Stimulated activated CD4-positive, alpha-beta T cell treated with anti-CD3 and anti-CD28 coated beads, Interleukin-1b, Interleukin-23, amount 100 ng/mL, for 48 hours (primary cell): ENCODE data around the gene CD46.
"Not testable (repeated sequence)": the region's sequence is repeated elsewhere in the genome, so short reads cannot be mapped to it uniquely, and the experiment has no call there.

Source experiments
- DNase-seq: peaks from one replicate; pipeline ENCODE4 v3.0.0-alpha.2; 2020

The CD46 gene

DNA sequence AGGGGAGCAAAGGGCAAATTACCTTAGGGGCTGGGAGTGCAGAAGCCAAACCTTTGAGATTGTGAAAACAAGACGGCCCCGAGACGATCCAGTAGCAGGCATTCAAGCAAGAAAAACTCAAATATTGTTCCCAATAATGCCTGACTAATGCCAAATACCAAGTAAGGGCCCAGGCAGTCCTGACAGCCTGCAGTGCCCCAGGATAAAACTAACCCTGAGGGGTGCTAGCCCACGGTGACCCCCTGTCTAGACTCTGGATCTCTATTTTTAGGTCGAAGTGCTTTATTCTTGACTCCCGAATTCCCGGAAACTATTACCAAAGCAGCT is 428 bp upstream of the CD46 start:
- DNase-seq: not testable (repeated sequence)

DNA sequence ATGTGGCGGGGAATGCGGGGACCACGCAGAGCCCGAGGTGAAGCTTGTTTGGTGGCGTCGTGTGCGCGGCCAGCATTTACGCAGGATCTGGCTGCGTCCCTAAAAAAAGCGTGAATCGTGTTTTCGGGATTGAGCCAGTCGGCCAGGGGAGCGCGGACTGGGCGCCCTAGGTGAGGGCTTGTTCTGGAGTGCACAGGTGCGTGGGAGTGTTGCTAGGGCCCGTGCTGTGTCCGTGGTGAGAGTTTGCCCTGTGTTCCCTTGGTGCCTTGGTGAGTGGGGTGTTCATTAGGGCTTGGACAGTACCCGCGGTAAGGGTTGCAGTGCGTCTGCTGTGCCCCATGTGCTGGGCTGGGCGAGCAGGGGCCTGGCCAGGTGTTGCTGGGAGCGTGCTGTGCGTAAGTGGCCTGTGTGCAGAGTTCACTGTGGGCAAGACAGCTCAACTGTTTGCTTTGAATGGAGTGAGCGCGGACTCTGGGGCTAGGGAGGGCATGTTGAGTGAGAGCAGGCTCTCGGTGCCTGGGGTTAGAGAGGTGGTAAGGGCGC is 673 bp downstream of the CD46 start:
- DNase-seq: peak; percentile 30

DNA sequence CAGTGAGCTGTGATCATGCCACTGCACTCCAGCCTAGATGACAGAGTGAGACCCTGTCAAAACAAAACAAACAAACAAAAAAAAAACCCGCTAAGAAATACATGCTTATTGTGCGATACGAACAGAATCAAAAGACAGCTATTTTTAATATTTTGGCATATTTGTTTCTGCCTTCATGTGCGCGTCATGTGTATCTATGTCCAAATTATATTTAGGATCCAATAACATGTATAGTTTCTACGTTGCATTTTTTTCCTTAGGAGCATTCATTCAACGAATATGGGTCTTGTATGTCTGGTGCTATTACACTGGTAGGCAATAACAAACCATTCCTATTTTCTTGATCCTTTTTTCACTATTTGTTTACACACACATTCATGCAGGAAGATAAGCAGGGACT is 1.8 kb downstream of the CD46 start:
- no peak for DNase-seq

DNA sequence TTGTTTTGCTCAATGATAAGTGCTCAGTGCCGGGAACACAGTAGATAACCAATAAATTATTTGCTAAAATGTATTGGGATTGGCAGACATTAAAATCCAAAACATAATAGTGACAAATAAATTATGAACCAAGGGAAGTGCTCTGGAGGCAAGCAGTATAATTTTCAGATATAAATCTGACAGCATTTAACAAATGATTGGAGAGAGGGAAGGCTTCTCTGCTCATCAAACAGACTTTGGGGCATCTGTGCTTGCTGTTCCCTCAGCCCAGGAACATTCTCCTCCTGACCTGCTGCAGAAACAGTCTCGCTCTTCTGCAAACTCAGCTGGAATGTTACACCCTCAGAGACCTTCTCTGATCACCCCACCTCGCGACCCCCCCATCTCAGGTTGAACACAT is 2.2 kb downstream of the CD46 start:
- DNase-seq: no peak

DNA sequence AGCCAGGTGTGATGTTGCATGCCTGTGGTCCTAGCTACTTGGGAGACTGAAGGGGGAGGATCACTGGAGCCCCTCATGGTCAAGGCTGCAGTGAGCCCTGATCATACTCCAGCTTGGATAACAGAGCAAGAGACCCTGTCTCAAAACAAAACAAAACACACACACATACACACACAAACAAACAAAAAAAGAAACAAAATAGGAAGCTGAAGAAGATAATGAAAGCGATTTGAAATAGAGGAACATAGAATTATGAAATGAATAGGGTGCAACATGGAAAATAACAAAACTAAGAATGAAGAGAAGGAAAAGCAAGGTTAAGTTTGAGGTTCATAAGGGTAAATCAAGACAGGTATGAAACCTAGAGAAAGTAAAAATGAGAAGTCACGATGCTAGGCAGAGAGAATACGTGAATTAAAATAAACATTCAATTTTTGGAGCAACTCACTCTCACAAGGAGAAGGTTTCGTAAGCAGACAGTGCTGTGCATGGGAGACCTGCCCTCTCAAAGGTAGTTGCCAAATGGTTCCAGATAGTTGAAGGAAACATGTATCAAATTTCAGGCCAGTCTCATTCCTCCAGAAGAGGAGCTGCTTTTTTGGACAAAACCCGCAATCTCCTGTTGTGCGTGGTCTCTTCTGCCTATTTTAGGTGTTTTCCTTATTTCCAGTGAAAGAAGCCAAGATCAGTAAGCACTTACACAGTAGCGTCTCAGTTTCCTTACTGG is 3.3 kb downstream of the CD46 start:
- no peak for DNase-seq

DNA sequence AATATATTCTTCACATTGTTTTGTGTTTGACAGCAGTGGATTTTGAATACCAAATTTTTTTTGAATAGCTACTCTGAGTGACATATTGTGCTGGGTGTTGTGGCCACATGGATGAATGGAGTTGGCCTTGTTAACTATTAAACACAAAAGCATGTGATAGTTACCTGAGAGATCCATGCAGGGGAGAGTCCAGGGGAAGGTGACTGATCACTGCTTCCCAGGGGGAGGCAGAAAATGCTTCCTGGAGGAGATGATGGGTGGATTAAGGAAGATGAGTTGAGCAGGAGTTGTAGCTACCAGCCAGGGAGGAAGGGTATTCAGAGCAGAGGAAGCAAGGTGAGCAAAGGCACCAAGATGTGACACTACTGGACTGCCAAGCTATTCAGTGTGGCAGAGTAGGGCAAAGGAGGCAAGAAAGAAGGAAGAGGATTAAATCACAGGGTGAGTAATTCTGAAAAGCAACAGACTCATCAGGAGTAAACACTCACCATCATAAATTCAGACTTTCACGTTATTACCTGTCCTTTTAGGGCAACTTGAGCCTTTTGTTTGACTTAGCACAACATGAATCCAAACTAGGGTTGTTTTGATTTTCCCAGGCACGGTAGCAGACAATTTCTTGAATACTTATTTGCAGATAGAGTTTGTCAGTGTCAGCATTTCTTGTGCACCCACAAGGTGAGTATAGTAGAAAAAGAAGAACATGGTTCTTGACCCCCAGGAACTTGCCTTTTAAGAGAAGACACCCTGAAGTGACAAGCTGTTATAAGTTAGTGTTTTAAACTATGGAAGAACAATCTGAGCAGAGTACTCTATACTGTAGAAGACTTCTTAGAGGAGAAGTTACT is 4.2 kb downstream of the CD46 start:
- DNase-seq: no peak

DNA sequence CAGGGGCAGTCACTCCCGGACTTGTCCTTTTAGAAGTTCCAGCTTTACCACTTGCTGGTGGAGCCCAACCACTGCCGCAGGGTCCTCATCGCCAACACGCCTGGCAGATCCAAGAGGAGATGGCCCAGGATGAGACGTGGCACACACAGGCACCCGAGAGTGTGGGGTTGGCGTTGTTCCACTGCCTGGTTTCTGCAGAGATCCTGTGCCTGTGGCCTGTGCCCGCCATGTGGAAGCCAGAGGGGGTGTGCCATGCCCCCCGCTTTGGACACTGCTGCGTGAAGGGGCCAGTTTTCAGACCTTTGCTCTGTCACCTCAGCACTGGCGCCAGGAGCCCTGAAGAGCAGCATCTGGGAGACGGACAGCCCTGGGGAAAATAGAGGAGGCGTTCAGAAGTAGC is 10.8 kb downstream of the CD46 start:
- no peak for DNase-seq

DNA sequence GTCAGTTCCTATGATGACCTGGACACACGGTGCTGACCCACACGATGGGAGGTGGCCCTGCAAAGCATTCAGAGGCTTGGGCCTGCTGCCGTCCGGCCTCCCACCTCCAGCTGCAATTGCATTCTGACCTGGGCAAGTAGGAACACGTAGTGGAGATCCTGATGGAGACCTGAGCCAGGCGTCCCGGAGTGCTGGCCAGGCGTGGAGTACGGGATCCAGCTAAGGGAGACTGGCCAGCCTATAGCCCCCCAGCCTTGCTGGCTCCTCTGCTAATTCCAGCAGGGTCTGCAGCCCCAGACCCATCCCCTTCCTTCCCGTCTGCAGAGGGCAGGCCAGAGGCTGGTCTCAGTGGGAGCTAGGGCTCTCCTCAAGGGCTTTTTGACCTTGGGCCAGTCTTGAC is 11.2 kb downstream of the CD46 start:
- no peak for DNase-seq

DNA sequence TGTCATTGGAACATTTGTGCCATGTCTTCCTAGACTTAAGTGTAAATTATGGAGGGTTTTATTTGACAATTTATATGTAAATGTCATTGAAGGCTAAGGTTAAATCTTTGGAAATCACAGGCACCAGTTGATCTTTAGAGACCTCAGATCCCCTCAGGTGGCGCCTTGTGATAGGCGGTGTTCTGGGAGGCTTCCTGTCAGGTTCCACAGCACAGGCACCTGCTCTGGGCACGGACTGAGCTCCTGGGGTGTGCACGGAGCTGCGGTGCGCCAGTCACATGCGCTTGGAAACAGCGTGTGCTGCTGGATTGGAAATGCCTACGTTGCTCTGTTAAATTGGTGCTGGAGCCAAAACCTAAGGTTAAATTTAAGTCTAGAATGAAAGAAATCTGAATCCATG is 12.1 kb downstream of the CD46 start:
- no peak for DNase-seq

DNA sequence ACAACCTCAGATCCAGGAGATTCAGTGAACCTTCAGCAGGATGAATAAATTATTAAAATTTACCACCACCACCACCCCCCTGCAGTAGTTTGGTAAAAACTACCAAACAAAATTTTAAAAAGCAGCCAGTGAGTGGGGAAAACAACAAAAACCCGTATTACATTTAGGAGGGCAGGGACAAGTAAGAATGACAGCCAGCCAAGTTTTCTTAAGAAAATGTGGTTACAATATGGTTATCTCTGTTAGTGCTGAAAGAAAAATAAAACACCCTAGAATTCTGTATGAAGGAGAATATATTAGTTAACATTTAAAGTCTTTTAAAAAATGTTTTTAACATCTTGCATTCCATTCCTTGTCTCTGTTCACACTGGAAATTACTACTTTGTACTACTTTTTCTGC is 14.7 kb downstream of the CD46 start:
- DNase-seq: no peak

DNA sequence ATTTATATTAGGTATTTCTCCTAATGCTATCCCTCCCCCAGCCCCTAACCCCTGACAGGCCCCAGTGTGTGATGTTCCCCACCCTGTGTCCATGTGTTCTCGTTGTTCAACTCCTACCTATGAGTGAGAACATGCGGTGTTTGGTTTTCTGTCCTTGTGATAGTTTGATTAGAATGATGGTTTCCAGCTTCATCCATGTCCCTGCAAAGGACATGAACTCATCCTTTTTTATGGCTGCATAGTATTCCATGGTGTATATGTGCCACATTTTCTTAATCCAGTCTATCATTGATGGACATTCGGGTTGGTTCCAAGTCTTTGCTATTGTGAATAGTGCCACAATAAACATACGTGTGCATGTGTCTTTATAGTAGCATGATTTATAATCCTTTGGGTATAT is 18.7 kb downstream of the CD46 start:
- not testable (repeated sequence) for DNase-seq

DNA sequence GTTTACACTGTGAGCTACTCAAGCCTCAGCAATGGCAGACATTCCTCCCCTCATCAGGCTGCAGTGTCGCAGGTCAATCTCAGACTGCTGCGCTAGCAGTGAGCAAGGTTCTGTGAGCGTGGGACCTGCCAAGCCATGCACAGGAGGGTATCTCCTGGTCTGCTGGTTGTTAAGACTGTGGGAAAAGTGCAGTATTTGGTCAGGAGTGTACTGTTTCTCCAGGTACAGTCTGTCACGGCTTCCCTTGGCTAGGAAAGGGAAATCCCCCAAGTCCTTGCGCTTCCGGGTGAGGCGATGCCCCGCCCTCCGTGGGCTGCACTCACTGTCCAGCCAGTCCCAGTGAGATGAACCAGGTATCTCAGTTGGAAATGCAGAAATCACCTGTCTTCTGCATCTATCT is 24.2 kb downstream of the CD46 start:
- DNase-seq: not testable (repeated sequence)

DNA sequence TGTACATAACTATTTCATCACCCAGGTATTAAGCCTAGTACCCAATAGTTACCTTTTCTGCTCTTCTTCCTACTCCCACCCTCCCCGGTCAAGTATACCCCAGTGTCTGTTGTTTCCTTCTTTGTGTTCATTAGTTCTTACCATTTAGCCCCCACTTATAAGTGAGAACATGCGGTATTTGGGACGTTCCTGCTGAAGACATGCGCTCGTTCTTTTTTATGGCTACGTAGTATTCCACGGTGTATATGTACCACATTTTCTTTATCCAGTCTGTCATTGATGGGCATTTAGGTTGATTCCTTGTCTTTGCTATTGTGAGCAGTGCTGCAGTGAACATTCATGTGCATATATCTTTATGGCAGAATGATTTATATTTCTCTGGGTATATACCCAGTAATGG is 25.6 kb downstream of the CD46 start:
- not testable (repeated sequence) for DNase-seq

DNA sequence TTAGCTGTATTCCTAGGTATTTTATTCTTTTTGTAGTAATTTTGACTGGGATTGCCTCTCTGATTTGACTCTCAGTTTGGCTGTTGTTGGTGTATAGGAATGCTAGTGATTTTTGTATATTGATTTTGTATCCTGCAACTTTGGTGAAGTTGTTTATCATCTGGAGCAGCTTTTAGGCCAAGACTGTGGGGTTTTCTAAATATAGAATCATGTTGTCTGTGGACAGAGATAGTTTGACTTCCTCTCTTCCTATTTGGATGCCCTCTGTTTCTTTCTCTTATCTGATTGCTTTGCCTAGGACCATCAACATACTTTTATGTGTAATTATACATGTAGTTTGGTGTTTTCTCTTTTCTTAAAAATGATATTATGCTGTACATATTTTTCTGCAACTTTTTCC is 27.2 kb downstream of the CD46 start:
- no peak for DNase-seq

DNA sequence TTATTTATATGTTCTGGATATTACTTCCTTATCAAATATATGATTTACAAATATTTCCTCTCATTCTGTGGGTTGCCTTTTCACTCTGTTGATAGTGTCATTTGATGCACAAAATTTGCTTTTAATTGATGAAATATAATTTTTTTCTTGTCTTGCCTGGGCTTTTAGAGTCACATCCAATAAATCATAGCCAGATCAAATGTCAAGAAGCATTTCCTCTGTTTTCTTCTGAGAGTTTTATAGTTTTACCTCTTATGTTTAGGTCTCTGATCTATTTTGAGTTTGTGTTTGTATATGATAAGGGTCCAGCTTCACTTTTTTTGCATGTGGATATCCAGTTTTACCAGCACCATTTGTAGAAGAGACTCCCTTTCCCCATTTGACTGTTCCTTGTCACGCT is 29.5 kb downstream of the CD46 start:
- DNase-seq: no peak

DNA sequence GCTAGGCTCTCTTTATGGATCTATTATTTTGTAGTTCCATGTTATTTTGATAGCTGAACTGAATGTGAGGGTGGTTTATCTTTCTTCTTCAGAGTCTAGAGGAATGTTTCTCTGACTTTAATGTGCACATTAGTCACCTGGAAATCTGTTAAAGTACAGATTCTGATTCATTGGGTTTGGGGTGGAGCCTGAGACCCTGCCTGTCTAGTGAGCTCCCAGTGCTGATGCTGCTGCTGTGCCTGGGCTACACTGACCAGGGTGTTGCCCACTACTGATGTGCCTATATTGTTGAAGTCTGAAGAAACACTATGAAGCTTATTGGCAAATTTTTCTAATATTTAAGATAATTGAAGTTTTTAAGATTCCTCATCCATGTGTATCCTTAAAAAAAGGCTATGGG is 35.9 kb downstream of the CD46 start:
- no peak for DNase-seq

DNA sequence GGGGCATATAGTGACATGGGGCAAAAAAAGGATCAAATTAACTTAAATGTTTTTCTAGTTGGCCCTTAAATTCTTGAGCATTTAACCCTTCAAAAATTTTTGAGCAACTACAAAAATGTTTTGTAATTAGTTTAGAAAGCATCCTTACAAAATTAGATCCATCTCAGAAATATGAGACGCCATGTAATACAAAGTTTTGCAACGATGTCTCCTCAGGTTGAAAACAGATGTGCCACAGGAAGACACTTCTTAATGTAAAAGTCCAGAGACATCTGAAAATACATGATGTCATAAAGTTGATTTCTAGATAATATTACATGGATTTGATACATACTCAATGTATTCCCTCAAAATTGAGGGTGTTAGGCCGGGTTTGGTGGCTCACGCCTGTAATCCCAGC is 37.5 kb downstream of the CD46 start:
- no peak for DNase-seq

DNA sequence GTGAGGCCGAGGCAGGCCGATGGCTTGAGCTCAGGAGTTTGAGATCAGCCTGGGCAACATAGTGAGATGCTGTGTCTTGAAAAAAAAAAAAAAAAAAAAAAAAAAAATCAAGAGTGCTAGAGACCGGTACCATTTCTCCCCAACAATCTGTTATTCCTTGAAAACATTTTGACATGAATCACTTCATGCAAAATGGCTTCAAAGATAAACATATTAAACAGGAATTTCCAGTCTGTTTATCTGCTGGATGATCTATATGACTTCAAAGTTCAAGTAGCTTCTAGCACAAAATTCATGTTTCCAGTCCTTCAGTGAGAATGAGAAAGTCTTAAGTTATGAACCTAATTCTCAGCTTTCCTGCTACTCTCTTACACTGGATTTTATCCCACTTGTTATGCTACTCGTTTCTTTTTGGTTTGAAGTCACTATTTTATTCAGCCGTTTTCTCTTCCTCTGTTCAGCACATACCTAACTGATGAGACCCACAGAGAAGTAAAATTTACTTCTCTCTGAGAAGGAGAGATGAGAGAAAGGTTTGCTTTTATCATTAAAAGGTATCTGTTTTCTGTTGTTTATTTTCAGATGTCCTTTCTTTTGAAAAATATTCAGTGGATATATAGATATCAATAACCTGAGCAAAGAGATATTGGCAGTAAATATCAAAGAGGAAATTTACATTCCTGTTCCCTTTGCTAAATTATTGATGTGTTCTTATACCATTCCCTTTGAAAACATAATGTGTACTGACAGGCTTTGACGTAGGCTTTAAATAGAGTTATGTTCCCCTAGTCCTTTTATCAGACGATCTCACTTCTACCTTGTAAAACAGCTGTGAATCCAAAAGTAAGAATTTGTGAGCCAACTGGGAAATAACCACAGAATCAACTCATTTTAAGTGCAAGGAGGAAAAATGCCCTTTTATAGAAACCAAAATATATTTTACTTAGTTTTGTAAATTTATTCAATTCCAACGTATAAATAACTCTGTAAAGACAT is 38.2 kb downstream of the CD46 start:
- no peak for DNase-seq

DNA sequence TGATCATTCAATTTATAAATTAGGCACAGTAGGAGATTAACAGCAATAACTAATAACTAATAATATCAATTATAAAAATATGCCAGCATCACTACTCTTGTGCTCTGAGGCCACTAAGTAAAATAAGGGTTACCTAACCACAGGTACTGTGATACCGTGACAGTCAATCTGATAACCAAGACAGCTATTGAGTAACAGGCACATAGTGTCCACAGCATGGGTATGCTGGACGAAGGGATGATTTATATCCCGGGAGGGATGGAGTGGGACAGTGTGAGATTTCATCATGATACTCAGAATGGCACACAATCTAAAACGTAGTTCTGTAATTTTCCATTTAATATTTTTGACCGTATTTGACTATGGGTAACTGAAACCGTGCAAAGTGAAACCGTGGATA is 39.4 kb downstream of the CD46 start:
- DNase-seq: no peak

DNA sequence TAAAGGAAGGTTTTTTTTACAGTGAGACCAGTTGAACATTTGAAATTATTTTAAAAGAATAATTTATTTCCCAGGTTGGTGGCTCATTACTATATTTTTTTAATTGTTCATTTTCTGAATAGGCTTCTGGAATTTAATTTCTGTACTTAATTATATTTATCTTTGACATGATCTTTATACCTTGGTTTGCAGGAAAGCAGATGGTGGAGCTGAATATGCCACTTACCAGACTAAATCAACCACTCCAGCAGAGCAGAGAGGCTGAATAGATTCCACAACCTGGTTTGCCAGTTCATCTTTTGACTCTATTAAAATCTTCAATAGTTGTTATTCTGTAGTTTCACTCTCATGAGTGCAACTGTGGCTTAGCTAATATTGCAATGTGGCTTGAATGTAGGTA is 41.5 kb downstream of the CD46 start:
- DNase-seq: no peak

DNA sequence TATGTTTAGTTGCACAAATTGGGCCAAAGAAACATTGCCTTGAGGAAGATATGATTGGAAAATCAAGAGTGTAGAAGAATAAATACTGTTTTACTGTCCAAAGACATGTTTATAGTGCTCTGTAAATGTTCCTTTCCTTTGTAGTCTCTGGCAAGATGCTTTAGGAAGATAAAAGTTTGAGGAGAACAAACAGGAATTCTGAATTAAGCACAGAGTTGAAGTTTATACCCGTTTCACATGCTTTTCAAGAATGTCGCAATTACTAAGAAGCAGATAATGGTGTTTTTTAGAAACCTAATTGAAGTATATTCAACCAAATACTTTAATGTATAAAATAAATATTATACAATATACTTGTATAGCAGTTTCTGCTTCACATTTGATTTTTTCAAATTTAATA is 43.0 kb downstream of the CD46 start:
- DNase-seq: no peak

DNA sequence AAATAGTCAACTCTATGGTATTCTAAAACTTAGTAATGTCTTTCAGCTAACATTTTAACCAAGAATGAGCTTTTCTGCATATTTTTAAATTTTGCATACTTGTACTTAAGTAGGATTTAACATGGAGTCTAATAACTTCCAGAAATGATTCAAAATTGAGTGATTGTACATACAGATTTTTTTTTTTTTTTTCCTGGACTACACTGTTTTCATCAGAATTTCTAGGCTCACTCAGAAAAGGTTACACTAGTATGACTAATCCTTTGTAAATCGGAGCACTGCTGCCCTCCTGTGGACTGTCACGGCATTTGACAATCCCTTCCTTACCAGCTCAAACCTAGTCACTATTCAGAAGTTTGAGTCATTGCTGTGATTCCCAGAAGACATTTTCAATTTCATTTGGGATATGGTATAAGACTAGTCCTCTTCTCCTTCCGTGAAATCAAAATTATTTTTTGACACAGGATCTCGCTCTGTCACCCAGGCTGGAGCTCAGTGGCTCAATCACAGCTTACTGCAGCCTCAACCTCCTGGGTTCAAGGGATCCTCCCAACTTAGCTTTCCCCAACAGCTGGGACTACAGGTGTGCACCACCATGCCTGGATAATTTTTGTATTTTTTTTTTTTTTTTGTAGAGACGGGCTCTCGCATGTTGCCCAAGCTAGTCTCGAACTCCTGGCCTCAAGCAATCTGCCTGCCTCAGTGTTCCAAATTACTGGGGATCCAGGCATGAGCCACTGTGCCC is 45.5 kb downstream of the CD46 start:
- peak; percentile 76 for DNase-seq
